Muscle layer of colon (tissue), 2 donors: ENCODE measurements around the gene RIMKLB.
"Not testable (repeated sequence)": the region's sequence is repeated elsewhere in the genome, so short reads cannot be mapped to it uniquely, and the experiment has no call there.

Experiments used
- H3K27ac ChIP-seq: one replicate; pipeline ENCODE4 v1.7.0; 2013; ENCODE audit warnings: low read depth, mild to moderate bottlenecking, low read length, moderate library complexity
- H3K27me3 ChIP-seq, 2 donors: one replicate each; pipeline ENCODE4 v1.7.0; 2013; ENCODE audit warnings: low read length in 2 of 2, mild to moderate bottlenecking in 2 of 2; ENCODE audit not compliant: insufficient read depth in 2 of 2, control insufficient read depth in 1 of 2
- H3K36me3 ChIP-seq: one replicate; pipeline ENCODE4 v1.7.0; 2013; ENCODE audit warnings: mild to moderate bottlenecking, low read length; ENCODE audit not compliant: insufficient read depth
- H3K4me1 ChIP-seq: one replicate; pipeline ENCODE4 v1.7.0; 2013; ENCODE audit warnings: mild to moderate bottlenecking, low read length; ENCODE audit not compliant: insufficient read depth
- H3K4me3 ChIP-seq, 2 donors: one replicate each; pipeline ENCODE4 v1.7.0; 2013; ENCODE audit warnings: low read length in 2 of 2, low read depth in 1 of 2, mild to moderate bottlenecking in 1 of 2, moderate library complexity in 1 of 2
- H3K9ac ChIP-seq: one replicate; pipeline ENCODE4 v1.7.0; 2013; ENCODE audit warnings: low read length
- H3K9me3 ChIP-seq: one replicate; pipeline ENCODE4 v1.7.0; 2013; ENCODE audit warnings: mild to moderate bottlenecking, low read length
- donor health status: abdominal sarcoma.
- donor health status: Adenocarcinoma of cecum.

RIMKLB gene

GRCh38 chr12:8734873-8735381 lies 37.1 kb downstream of the RIMKLB start:
- Histone ChIP-seq H3K27me3 (no peaks in the 10 kb centered on the region), H3K27ac (no peak overlapping the region), H3K4me3 (no peak overlapping the region), H3K9ac (no peak overlapping the region), H3K36me3 (no peaks in the 10 kb centered on the region), H3K9me3 (no peaks in the 10 kb centered on the region), H3K4me1 (peaks cover 28% of the 10 kb centered on the region)

GRCh38 chr12:8742501-8742900 lies 44.7 kb downstream of the RIMKLB start:
- peaks cover 9% of the 10 kb centered on the region for H3K4me1 ChIP-seq
- H3K27ac ChIP-seq = no peak overlapping the region

DNA sequence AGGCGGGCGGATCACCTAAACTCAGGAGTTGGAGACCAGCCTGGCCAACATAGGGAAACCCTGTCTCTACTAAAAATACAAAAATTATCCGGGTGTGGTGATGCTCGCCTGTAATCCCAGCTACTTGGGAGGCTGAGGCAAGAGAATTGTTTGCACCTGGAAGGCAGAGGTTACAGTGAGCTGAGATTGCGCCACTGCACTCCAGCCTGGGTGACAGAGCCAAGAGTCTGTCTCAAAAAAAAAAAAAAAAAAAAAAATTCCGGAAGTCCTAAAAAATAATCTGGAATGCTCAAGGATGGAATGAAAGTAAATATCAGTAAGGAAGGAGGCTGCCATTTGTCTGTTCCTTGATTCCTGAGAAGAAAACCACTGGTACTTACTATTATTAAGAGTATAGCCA lies 45.3 kb downstream of the RIMKLB start:
- not testable (repeated sequence) for H3K4me1 ChIP-seq, H3K36me3 ChIP-seq, H3K9ac ChIP-seq, H3K27me3 ChIP-seq, H3K9me3 ChIP-seq, H3K27ac ChIP-seq, H3K4me3 ChIP-seq

More at GRCh38 chr12:8742501-8742900, 44.7 kb downstream of the RIMKLB start:
- Histone ChIP-seq H3K36me3 (peaks cover 5% of the 10 kb centered on the region), H3K9me3 (no peaks in the 10 kb centered on the region), H3K9ac (no peak overlapping the region), H3K4me3 (no peak overlapping the region), H3K27me3 (no peaks in the 10 kb centered on the region)

- H3K36me3 ChIP-seq, H3K9ac ChIP-seq, H3K4me1 ChIP-seq, H3K4me3 ChIP-seq, H3K27me3 ChIP-seq, H3K27ac ChIP-seq, H3K9me3 ChIP-seq: not testable (repeated sequence)
Measured at GRCh38 chr12:8745631-8746030, 47.8 kb downstream of the RIMKLB start.

GRCh38 chr12:8746046-8746445 lies 48.3 kb downstream of the RIMKLB start:
- no peak overlapping the region for H3K27ac ChIP-seq
- H3K4me1 ChIP-seq = no peaks in the 10 kb centered on the region
- H3K9ac ChIP-seq = no peak overlapping the region

GRCh38 chr12:8760076-8760475 lies 62.3 kb downstream of the RIMKLB start:
- H3K27ac ChIP-seq = not testable (repeated sequence)

More at GRCh38 chr12:8746046-8746445, 48.3 kb downstream of the RIMKLB start:
- Histone ChIP-seq H3K36me3 (peaks cover 8% of the 10 kb centered on the region), H3K9me3 (no peaks in the 10 kb centered on the region), H3K27me3 (no peaks in the 10 kb centered on the region), H3K4me3 (no peak overlapping the region)

GRCh38 chr12:8762701-8763100 lies 64.9 kb downstream of the RIMKLB start:
- not testable (repeated sequence) for H3K4me3 ChIP-seq, H3K27me3 ChIP-seq, H3K36me3 ChIP-seq, H3K9me3 ChIP-seq, H3K27ac ChIP-seq, H3K9ac ChIP-seq, H3K4me1 ChIP-seq

More at GRCh38 chr12:8760076-8760475, 62.3 kb downstream of the RIMKLB start:
- not testable (repeated sequence) for H3K4me3 ChIP-seq, H3K36me3 ChIP-seq, H3K27me3 ChIP-seq, H3K9ac ChIP-seq, H3K4me1 ChIP-seq, H3K9me3 ChIP-seq

DNA sequence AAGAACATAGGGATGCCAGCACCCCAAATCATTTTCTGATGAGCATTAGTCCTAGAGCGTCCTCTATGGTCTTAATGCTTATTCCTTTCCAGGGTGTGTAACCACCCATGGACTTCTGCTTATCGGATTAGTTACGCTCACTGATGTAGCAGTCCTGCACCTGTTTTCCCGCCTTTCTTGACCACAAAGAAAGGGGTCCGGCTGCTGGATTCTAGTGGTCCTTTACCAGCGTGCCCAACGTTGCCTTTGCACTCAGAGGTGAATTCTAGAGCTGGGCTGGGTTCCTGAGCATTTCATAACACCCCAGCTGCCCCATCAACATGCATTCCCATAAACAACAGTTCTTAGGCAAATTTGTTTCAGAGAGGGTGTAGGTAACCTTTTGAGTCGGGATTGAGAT lies 68.3 kb downstream of the RIMKLB start:
- H3K27me3 ChIP-seq, H3K4me1 ChIP-seq, H3K36me3 ChIP-seq, H3K27ac ChIP-seq, H3K4me3 ChIP-seq, H3K9ac ChIP-seq, H3K9me3 ChIP-seq: not testable (repeated sequence)

DNA sequence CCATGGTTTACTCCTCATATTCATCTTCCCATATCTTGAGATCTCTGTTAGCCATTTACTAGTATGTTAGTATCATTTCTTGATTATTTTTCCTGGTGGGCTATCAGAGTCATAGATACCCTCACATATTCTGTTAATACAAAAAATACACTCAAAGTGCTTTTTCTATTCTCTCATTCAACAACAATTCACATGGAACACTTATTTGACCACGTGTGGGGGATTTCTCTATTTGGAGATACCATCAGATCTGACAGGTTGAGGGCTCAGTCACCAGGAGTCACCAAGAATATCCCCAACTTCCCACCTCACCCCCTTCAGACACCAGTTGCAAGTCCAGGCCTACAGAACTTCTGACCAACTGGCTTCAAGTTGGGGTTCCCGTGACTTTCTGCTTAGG lies 72.7 kb downstream of the RIMKLB start:
- H3K27me3 ChIP-seq = no peaks in the 10 kb centered on the region
- H3K36me3 ChIP-seq = peaks cover 8% of the 10 kb centered on the region
- H3K4me3 ChIP-seq = no peak overlapping the region
- no peaks in the 10 kb centered on the region for H3K9me3 ChIP-seq
- H3K27ac ChIP-seq = no peak overlapping the region
- H3K9ac ChIP-seq = no peak overlapping the region
- no peaks in the 10 kb centered on the region for H3K4me1 ChIP-seq

- Histone ChIP-seq H3K4me1 (no peaks in the 10 kb centered on the region), H3K4me3 (no peak overlapping the region), H3K9me3 (no peaks in the 10 kb centered on the region), H3K9ac (no peak overlapping the region), H3K36me3 (peaks cover 8% of the 10 kb centered on the region), H3K27ac (no peak overlapping the region), H3K27me3 (no peaks in the 10 kb centered on the region)
Measured at GRCh38 chr12:8771072-8771471, 73.3 kb downstream of the RIMKLB start.

GRCh38 chr12:8773461-8773860 lies 75.7 kb downstream of the RIMKLB start:
- Histone ChIP-seq H3K4me3 (no peak overlapping the region), H3K27ac (no peak overlapping the region), H3K36me3 (peaks cover 8% of the 10 kb centered on the region), H3K27me3 (no peaks in the 10 kb centered on the region), H3K9ac (no peak overlapping the region), H3K4me1 (no peaks in the 10 kb centered on the region), H3K9me3 (no peaks in the 10 kb centered on the region)

GRCh38 chr12:8779281-8779680 lies 81.5 kb downstream of the RIMKLB start:
- Histone ChIP-seq H3K9ac (no peak overlapping the region), H3K27me3 (no peaks in the 10 kb centered on the region), H3K4me3 (no peak overlapping the region), H3K9me3 (no peaks in the 10 kb centered on the region), H3K27ac (no peak overlapping the region), H3K36me3 (peaks cover 12% of the 10 kb centered on the region), H3K4me1 (peaks cover 5% of the 10 kb centered on the region)
